OCI-LY7 (cell line): ENCODE measurements around the gene CELF4. TPM values are rescaled to one million over a fixed set of nuclear protein-coding genes. Genes with fewer than 3 reads are reported as not detected.

Source experiments
- BruUV-seq: library from RNA; stranded (reverse); fragments of 400-500 nt; replicated peaks from 2 replicates; lab custom pipeline; 2021; lab: Mats Ljungman, UMichigan
- CTCF ChIA-PET: fragments of 300-600 bp; sonication (Branson Sonifier 250); formaldehyde crosslinking; loops from one replicate; lab custom pipeline; 2022; ENCODE audit warnings: antibody characterized with exemption; ENCODE audit not compliant: unreplicated experiment; lab: Charles Lee
- POLR2A ChIA-PET: fragments of 300-600 bp; sonication (Branson Sonifier 250); formaldehyde crosslinking; loops from one replicate; lab custom pipeline; 2022; ENCODE audit warnings: antibody characterized with exemption; lab: Charles Lee
- DNase-seq: peaks from one replicate; pipeline ENCODE4 v3.0.0-alpha.2; 2015; ENCODE audit warnings: low spot score
- H2AFZ ChIP-seq: fragments of 200-600 bp; sonication (generic), shearing (Covaris generic); 2 replicates; pipeline ENCODE4 v1.6.1; 2014; ENCODE audit warnings: mild to moderate bottlenecking, antibody characterized with exemption, low read length, moderate library complexity
- H3K27ac ChIP-seq: fragments of 200-600 bp; sonication (generic); 2 replicates; pipeline ENCODE4 v1.5.1; 2014; ENCODE audit warnings: mixed run types, low read depth, mild to moderate bottlenecking, moderate library complexity, low read length, inconsistent platforms; ENCODE audit not compliant: poor library complexity, severe bottlenecking
- H3K36me3 ChIP-seq: fragments of 200-600 bp; sonication (generic); 2 replicates; pipeline ENCODE4 v1.6.1; 2014; ENCODE audit warnings: mild to moderate bottlenecking, antibody characterized with exemption, low read length, moderate library complexity, mixed read lengths; ENCODE audit not compliant: insufficient read depth
- H3K4me1 ChIP-seq: fragments of 200-600 bp; sonication (generic); 2 replicates; pipeline ENCODE4 v1.5.1; 2014; ENCODE audit warnings: mild to moderate bottlenecking, low read length; ENCODE audit not compliant: insufficient read depth, poor library complexity, severe bottlenecking
- H3K4me2 ChIP-seq: fragments of 200-600 bp; sonication (generic); 2 replicates; pipeline ENCODE4 v1.6.1; 2014; ENCODE audit warnings: mild to moderate bottlenecking, low read length
- H3K4me3 ChIP-seq: fragments of 200-600 bp; sonication (generic); 2 replicates; pipeline ENCODE4 v1.5.1; 2014; ENCODE audit warnings: mild to moderate bottlenecking, low read depth, low read length; ENCODE audit not compliant: poor library complexity, severe bottlenecking
- H3K79me2 ChIP-seq: fragments of 200-600 bp; sonication (generic); 2 replicates; pipeline ENCODE4 v1.6.1; 2016; ENCODE audit warnings: low read depth, mild to moderate bottlenecking, low read length, moderate library complexity, mixed read lengths; ENCODE audit not compliant: insufficient read depth
- H3K9me2 ChIP-seq: fragments of 200-600 bp; sonication (generic); 2 replicates; pipeline ENCODE4 v1.6.1; 2016; ENCODE audit warnings: mild to moderate bottlenecking, low read length, mixed read lengths; ENCODE audit not compliant: insufficient read depth
- H3K9me3 ChIP-seq: fragments of 200-600 bp; sonication (generic); 2 replicates; pipeline ENCODE4 v1.6.1; 2014; ENCODE audit warnings: mild to moderate bottlenecking, mixed run types, low read length, mixed read lengths
- H4K20me1 ChIP-seq: fragments of 200-600 bp; sonication (generic); 2 replicates; pipeline ENCODE4 v1.6.1; 2014; ENCODE audit warnings: mild to moderate bottlenecking, antibody characterized with exemption, low read length, moderate library complexity, mixed read lengths; ENCODE audit not compliant: insufficient read depth
- CTCF ChIP-seq: fragments of 200-600 bp; sonication (generic); conservative IDR thresholded peaks from 2 replicates; pipeline ENCODE4 v1.5.1; 2014; ENCODE audit warnings: mild to moderate bottlenecking, antibody characterized with exemption, low read length, moderate library complexity, mixed read lengths
- EZH2phosphoT487 ChIP-seq: fragments of 200-600 bp; sonication (generic); IDR thresholded peaks from 2 replicates; pipeline ENCODE4 v1.6.1; 2018; ENCODE audit warnings: low read depth, borderline replicate concordance, mild to moderate bottlenecking, mixed run types, antibody characterized with exemption, low read length, moderate library complexity, mixed read lengths
- intact Hi-C: fragments of 100-400 bp; cut with micrococcal nuclease; formaldehyde crosslinking; loops from one replicate; pipeline ENCODE4 v1.10.0; 2022; ENCODE audit not compliant: unreplicated experiment
- total RNA-seq, 2 experiments: library from RNA; depleted of rRNA in 1 of 2; stranded (reverse); fragments of >200 nt in 1 of 2; shearing (Covaris generic) in 1 of 2; gene quantifications; 2 replicates each; pipeline ENCODE4 v1.2.3, GENCODE V29; 2014 to 2022

CELF4 gene
- total RNA-seq, 2 experiments from 2014 or later = not detected

- DNase-seq = no peak
- no peaks in the 10 kb centered on the region for H3K9me2 ChIP-seq
- no TSS peak for BruUV-seq
- no peak overlapping the region for H3K27ac ChIP-seq
- intact Hi-C loops = no loop called here
- no peaks in the 10 kb centered on the region for H3K4me1 ChIP-seq
- CTCF ChIA-PET = no interaction called here
- H2AFZ ChIP-seq = no peak overlapping the region
- no peak for TF ChIP-seq CTCF
- TF ChIP-seq EZH2phosphoT487 = no peak
- H3K4me2 ChIP-seq = no peak overlapping the region
- no peaks in the 10 kb centered on the region for H3K9me3 ChIP-seq
- no peaks in the 10 kb centered on the region for H4K20me1 ChIP-seq
- H3K36me3 ChIP-seq = no peaks in the 10 kb centered on the region
- POLR2A ChIA-PET = interaction anchor here (0.5 to 1.0 kb wide), 2 partner anchors 14 to 595 kb away, joined by 5 to 6 read pairs; no protein-coding TSS in a partner anchor
- no peaks in the 10 kb centered on the region for H3K79me2 ChIP-seq
- no peak overlapping the region for H3K4me3 ChIP-seq
Measured at GRCh38 chr18:37544713-37545112, 20.9 kb downstream of the CELF4 start.

GRCh38 chr18:37544217-37544616 is 21.4 kb downstream of the CELF4 start:
- CTCF ChIA-PET = no interaction called here

More at GRCh38 chr18:37544217-37544616, 21.4 kb downstream of the CELF4 start:
- Histone ChIP-seq H3K27ac (no peak overlapping the region), H4K20me1 (no peaks in the 10 kb centered on the region), H3K9me2 (no peaks in the 10 kb centered on the region), H3K4me3 (no peak overlapping the region), H2AFZ (no peak overlapping the region), H3K36me3 (no peaks in the 10 kb centered on the region), H3K4me2 (no peak overlapping the region), H3K79me2 (no peaks in the 10 kb centered on the region), H3K9me3 (no peaks in the 10 kb centered on the region), H3K4me1 (no peaks in the 10 kb centered on the region)
- no TSS peak for BruUV-seq
- TF ChIP-seq CTCF = no peak
- TF ChIP-seq EZH2phosphoT487 = no peak
- POLR2A ChIA-PET = interaction anchor here (1.0 kb wide), 1 partner anchor 13 kb away, joined by 6 read pairs; no protein-coding TSS in a partner anchor
- intact Hi-C loops = no loop called here
- no peak for DNase-seq
